Adrenal gland (tissue), 12 donors: ENCODE measurements around the gene PDE9A. TPM values are rescaled to one million over a fixed set of nuclear protein-coding genes. Genes with fewer than 3 reads are reported as not detected.

Experiments
- DNase-seq, 7 donors: peaks; one replicate each; pipeline ENCODE4 v3.0.0-alpha.2; 2019 to 2020
- H3K27ac ChIP-seq, 5 donors: fragments of 200-600 bp; sonication (generic) in 4 of 5; 1 replicate in 3 of 5; 2 replicates in 2 of 5; pipeline versions ENCODE4 v1.5.1 to v1.8.0; 2016 to 2020; ENCODE audit warnings: mild to moderate bottlenecking in 1 of 5
- H3K27me3 ChIP-seq: fragments of 200-600 bp; 2 replicates; pipeline ENCODE4 v1.8.0; 2021
- H3K36me3 ChIP-seq, 2 donors: fragments of 200-600 bp; replicated peaks in 1 of 2; 1 replicate in 1 of 2; 2 replicates in 1 of 2; pipeline versions ENCODE4 v1.5.1 to v1.8.0; 2018 to 2022
- H3K4me1 ChIP-seq, 2 donors: fragments of 200-600 bp; replicated peaks in 1 of 2; 1 replicate in 1 of 2; 2 replicates in 1 of 2; pipeline versions ENCODE4 v1.5.1 to v1.8.0; 2018 to 2021
- H3K4me3 ChIP-seq, 4 donors: fragments of 200-600 bp; sonication (generic) in 3 of 4; one replicate each; pipeline ENCODE4 v1.5.1; 2016 to 2018
- H3K9me3 ChIP-seq, 3 donors: fragments of 200-600 bp; sonication (generic) in 1 of 3; replicated peaks in 1 of 3; 1 replicate in 2 of 3; 2 replicates in 1 of 3; pipeline versions ENCODE4 v1.5.1 to v1.8.0; 2016 to 2021
- CTCF ChIP-seq, 6 experiments: fragments of 450-650 bp in 4 of 6; fragments of 200-600 bp in 2 of 6; sonication (generic) in 1 of 6; IDR thresholded peaks; 1 replicate in 5 of 6; 2 replicates in 1 of 6; pipeline versions ENCODE4 v1.5.1 to v1.8.0; 2016 to 2021; ENCODE audit warnings: antibody characterized with exemption in 6 of 6, mild to moderate bottlenecking in 2 of 6, moderate library complexity in 1 of 6
- POLR2A ChIP-seq, 2 donors: fragments of 450-650 bp; IDR thresholded peaks; one replicate each; pipeline ENCODE4 v1.6.1; 2017; ENCODE audit warnings: antibody characterized with exemption in 2 of 2, mild to moderate bottlenecking in 2 of 2, moderate library complexity in 1 of 2
- WGBS, 4 donors: extraction: QIAGEN DNeasy Blood & Tissue Kit in 2 of 4; methylation state at CpG; one replicate each; pipeline versions ENCODE4 v1.1.5 to v1.1.7; 2013 to 2017; 5-methylcytosine and 5-hydroxymethylcytosine counted together
- intact Hi-C, 2 donors: fragments of 100-400 bp; cut with DNase I; formaldehyde crosslinking; loops; one replicate each; pipeline versions ENCODE4 v1.14.1 to v1.15.0; 2022 to 2023
- polyA plus RNA-seq, 3 donors: library from polyadenylated mRNA; stranded (reverse); fragments of 200-250 nt in 2 of 3; fragments of 350-450 nt in 1 of 3; fragmentation: Illumina TruSeq in 1 of 3; extraction: RNeasy Lipid Tissue Mini Kit (QIAGEN cat#74804) in 1 of 3; gene quantifications; one replicate each; pipeline ENCODE4 v1.2.3, GENCODE V29; 2013 to 2014
- total RNA-seq, 9 donors: library from RNA; depleted of rRNA in 4 of 9; stranded (reverse); fragments of >200 nt in 4 of 9; fragments of 120-200 nt in 1 of 9; fragmentation: NEBNext Ultra II Directional in 1 of 9; extraction: Animal tissue kit (Norgen Biotek cat#: 25700) in 1 of 9; gene quantifications; one replicate each; pipeline versions ENCODE4 v1.1.0 to v1.2.4, GENCODE V29; 2013 to 2023
- donor health status: healthy with polysubstance abuse.
- donor health status: Bipolar disorder and iron deficiency.
- donor health status: DM: yes; HTN: yes; CAD: no.
- donor health status: DM: no; HTN: no; CAD: no.
- donor health status: DM: no; HTN: no; CAD: no.
- donor health status: DM: yes; HTN: yes; CAD: no.

Gene PDE9A
- total and polyA plus RNA-seq, 12 donors: 4.6 to 58.1 (median 19.5) TPM

DNA sequence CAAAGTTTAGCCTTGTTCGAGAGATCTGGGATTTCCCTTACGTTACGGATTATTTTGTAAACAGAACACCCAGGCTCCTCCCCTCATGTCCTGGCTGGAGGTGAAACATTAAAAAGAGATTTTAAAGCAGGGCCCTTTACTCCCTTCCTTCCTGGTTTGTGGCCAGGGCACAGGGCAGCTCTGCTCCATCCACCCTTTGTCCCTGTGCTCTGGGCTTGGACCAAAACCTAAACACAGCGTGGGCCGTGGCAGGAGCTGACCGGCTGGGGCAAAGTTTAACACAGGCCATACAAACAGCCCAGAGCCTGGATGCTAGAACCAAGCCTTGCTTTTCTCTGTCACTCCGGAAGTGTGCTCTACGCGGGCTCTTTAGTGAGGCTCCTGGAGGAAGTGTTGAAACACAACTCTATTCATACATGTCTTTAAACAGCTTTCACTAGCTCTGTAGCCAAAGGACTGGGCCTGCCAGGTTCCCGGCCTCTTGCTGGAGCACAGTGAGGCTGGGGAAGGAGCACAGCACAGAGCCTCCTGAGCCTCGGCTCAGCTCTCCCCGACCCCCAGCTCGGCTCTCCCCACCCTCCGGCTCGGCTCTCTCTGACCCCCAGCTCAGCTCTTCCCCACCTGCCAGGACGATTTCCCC, 84.7 kb downstream of the PDE9A start:
- Histone ChIP-seq H3K36me3 (no peaks in the 10 kb centered on the region), H3K27me3 (no peaks in the 10 kb centered on the region), H3K9me3 (no peaks in the 10 kb centered on the region), H3K4me3 (no peak overlapping the region), H3K4me1 (peaks cover 0 to 14% of the 10 kb centered on the region in 2 donors), H3K27ac (peak overlapping the region in 3 of 5 donors; percentile 1 to 79 (median 54))
- intact Hi-C loops: loop anchor here (10.0 kb wide), 2 partner anchors 47 to 57 kb away; no protein-coding TSS in a partner anchor
- peak in 6 of 7 donors; percentile 6 to 67 (median 36) for DNase-seq
- TF ChIP-seq CTCF (IDR thresholded peaks at IDR 0.05) (no peak), POLR2A (IDR thresholded peaks at IDR 0.05) (no peak)
- WGBS, 4 donors: 51 to 66% (median 57%) methylated on average over 13 to 16 of the region's 16 CpGs

- H3K27ac ChIP-seq: peak overlapping the region in 1 of 5 donors; percentile 79
- H3K9me3 ChIP-seq: no peaks in the 10 kb centered on the region
- no peaks in the 10 kb centered on the region for H3K27me3 ChIP-seq
- H3K4me1 ChIP-seq: peaks cover 0 to 14% of the 10 kb centered on the region in 2 donors
- no peak for TF ChIP-seq POLR2A (IDR thresholded peaks at IDR 0.05)
- no peak for TF ChIP-seq CTCF (IDR thresholded peaks at IDR 0.05)
- DNase-seq: peak in 1 of 7 donors; percentile 11
- no peak overlapping the region for H3K4me3 ChIP-seq
- intact Hi-C loops: loop anchor here (10.0 kb wide), 2 partner anchors 46 to 56 kb away; no protein-coding TSS in a partner anchor
- no peaks in the 10 kb centered on the region for H3K36me3 ChIP-seq
- WGBS, 4 donors: 86 to 94% (median 92%) methylated on average over 9 to 21 of the region's 21 CpGs
These were observed 85.9 kb downstream of the PDE9A start for GRCh38 chr21:42739061-42739931.

DNA sequence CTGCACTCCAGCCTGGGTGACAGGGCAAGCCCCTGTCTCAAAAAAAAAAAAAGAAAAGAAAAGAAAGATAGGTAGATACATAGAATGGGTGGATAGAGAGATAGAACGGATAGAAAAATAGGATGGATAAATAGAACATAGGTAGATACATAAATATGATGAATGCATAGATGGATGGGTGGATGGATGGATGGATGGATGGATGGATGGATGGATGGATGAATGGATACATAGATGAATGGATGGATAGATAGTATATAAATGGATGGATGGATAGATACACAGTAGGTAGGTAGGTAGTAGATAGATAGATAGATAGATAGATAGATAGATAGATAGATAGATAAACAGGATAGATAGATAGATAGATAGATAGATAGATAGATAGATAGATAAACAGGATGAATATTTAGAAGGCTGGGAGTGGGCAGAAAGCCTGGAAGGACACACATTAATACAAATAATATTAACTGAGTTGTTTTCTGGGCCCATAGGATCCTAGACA, 87.0 kb downstream of the PDE9A start:
- H3K36me3 ChIP-seq: no peaks in the 10 kb centered on the region
- no peak for TF ChIP-seq POLR2A (IDR thresholded peaks at IDR 0.05)
- no peak for TF ChIP-seq CTCF (IDR thresholded peaks at IDR 0.05)
- no peak for DNase-seq
- no peak overlapping the region for H3K4me3 ChIP-seq
- no peak overlapping the region for H3K27ac ChIP-seq
- intact Hi-C loops: no loop called here
- H3K27me3 ChIP-seq: no peaks in the 10 kb centered on the region
- WGBS, 4 donors: 90 to 96% (median 95%) methylated on average over 1 of the region's 1 CpG
- H3K9me3 ChIP-seq: no peaks in the 10 kb centered on the region
- peaks cover 0 to 14% of the 10 kb centered on the region in 2 donors for H3K4me1 ChIP-seq

DNA sequence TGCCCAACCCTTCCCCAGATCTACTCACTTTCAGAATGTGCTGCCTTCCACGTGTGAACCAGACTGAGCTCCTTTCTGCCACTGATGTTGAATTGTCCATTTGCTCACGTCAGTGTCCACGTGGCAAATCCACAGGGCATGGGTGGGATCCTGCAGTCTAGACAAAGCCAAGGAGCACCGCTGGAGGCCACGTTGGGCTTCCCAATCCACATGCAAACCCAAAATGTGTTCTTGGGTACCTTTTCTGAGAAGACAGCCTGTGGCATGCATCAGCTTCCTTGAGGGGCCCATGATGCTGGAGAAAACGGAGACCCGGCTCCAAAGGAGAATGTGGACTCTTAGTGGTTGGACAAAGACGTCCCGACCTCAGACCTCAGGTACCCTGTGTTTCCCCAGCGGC, 87.6 kb downstream of the PDE9A start:
- no peak for DNase-seq
- no peaks in the 10 kb centered on the region for H3K27me3 ChIP-seq
- no peaks in the 10 kb centered on the region for H3K36me3 ChIP-seq
- peaks cover 0 to 14% of the 10 kb centered on the region in 2 donors for H3K4me1 ChIP-seq
- TF ChIP-seq CTCF (IDR thresholded peaks at IDR 0.05): no peak
- no peak for TF ChIP-seq POLR2A (IDR thresholded peaks at IDR 0.05)
- no peak overlapping the region for H3K27ac ChIP-seq
- no peak overlapping the region for H3K4me3 ChIP-seq
- WGBS, 4 donors: 86 to 92% (median 90%) methylated on average over 10 of the region's 10 CpGs
- H3K9me3 ChIP-seq: no peaks in the 10 kb centered on the region
- intact Hi-C loops: no loop called here
